Esophagus muscularis mucosa (tissue), 4 donors: ENCODE measurements around the gene AGTR1. TPM values are rescaled to one million over a fixed set of nuclear protein-coding genes. Genes with fewer than 3 reads are reported as not detected.

Experiments used
- DNase-seq: peaks from one replicate; pipeline ENCODE4 v3.0.0-alpha.2; 2017; ENCODE audit errors: extremely low spot score
- H3K27ac ChIP-seq, 4 donors: fragments of 200-600 bp; sonication (generic); replicated peaks in 1 of 4; 1 replicate in 3 of 4; 2 replicates in 1 of 4; pipeline ENCODE4 v1.5.1; 2016 to 2019; ENCODE audit warnings: mild to moderate bottlenecking in 1 of 4
- H3K27me3 ChIP-seq, 4 donors: fragments of 200-600 bp; sonication (generic); one replicate each; pipeline versions ENCODE4 v1.5.1 to v1.6.0; 2016 to 2019
- H3K36me3 ChIP-seq, 4 donors: fragments of 200-600 bp; sonication (generic); one replicate each; pipeline ENCODE4 v1.5.1; 2016 to 2019
- H3K4me1 ChIP-seq, 4 donors: fragments of 200-600 bp; sonication (generic); one replicate each; pipeline ENCODE4 v1.5.1; 2016 to 2019
- H3K4me3 ChIP-seq, 4 donors: fragments of 200-600 bp; sonication (generic); 1 replicate in 2 of 4; 2 replicates in 2 of 4; pipeline ENCODE4 v1.5.1; 2016 to 2019; ENCODE audit warnings: mild to moderate bottlenecking in 4 of 4, moderate library complexity in 1 of 4
- H3K9me3 ChIP-seq, 4 donors: fragments of 200-600 bp; sonication (generic); 1 replicate in 3 of 4; 2 replicates in 1 of 4; pipeline ENCODE4 v1.5.1; 2016 to 2019
- CTCF ChIP-seq, 3 experiments: fragments of 200-600 bp in 2 of 3; fragments of 450-650 bp in 1 of 3; sonication (generic) in 2 of 3; IDR thresholded peaks; one replicate each; pipeline ENCODE4 v1.5.1; 2017 to 2019; ENCODE audit warnings: antibody characterized with exemption in 3 of 3, mild to moderate bottlenecking in 2 of 3, moderate library complexity in 1 of 3
- EP300 ChIP-seq: sonication (generic); formaldehyde crosslinking; IDR thresholded peaks from one replicate; pipeline ENCODE4 v1.6.1; 2017; ENCODE audit warnings: antibody characterized with exemption
- POLR2A ChIP-seq: fragments of 450-650 bp; IDR thresholded peaks from one replicate; pipeline ENCODE4 v1.6.1; 2017; ENCODE audit warnings: antibody characterized with exemption, moderate library complexity, mild to moderate bottlenecking, low read depth
- POLR2AphosphoS5 ChIP-seq, 2 donors: sonication (generic); formaldehyde crosslinking; IDR thresholded peaks; one replicate each; pipeline ENCODE4 v1.6.1; 2017; ENCODE audit warnings: antibody characterized with exemption in 2 of 2
- WGBS: methylation state at CpG from one replicate; pipeline ENCODE4 v1.1.5; 2018; 5-methylcytosine and 5-hydroxymethylcytosine counted together
- intact Hi-C: fragments of 100-400 bp; cut with DNase I; formaldehyde crosslinking; loops from one replicate; pipeline ENCODE4 v1.15.1; 2023
- total RNA-seq, 4 donors: library from RNA; depleted of rRNA; stranded (reverse); fragments of >200 nt; gene quantifications; one replicate each; pipeline versions ENCODE4 v1.1.0 to v1.2.1, GENCODE V29; 2016

The AGTR1 gene
- total RNA-seq, 4 donors from 2014 or later, result 11.3 to 17.4 (median 14.4) TPM

- H3K27ac ChIP-seq, result no peak overlapping the region
- no peak for DNase-seq
- intact Hi-C loops, result no loop called here
- TF ChIP-seq POLR2AphosphoS5 (IDR thresholded peaks at IDR 0.05) (no peak), POLR2A (no peak)
- no peaks in the 10 kb centered on the region for H3K9me3 ChIP-seq
- H3K4me1 ChIP-seq, result no peaks in the 10 kb centered on the region
- H3K4me3 ChIP-seq, result no peak overlapping the region
- H3K27me3 ChIP-seq, result no peaks in the 10 kb centered on the region
- no peaks in the 10 kb centered on the region for H3K36me3 ChIP-seq
These were observed 57.9 kb downstream of the AGTR1 start for GRCh38 chr3:148755570-148755969.

GRCh38 chr3:148756311-148756710 is 58.6 kb downstream of the AGTR1 start:
- H3K27ac ChIP-seq, result no peak overlapping the region
- no peak for DNase-seq
- TF ChIP-seq CTCF (IDR thresholded peaks at IDR 0.05) (no peak), POLR2A (no peak), EP300 (no peak), POLR2AphosphoS5 (IDR thresholded peaks at IDR 0.05) (no peak)
- H3K36me3 ChIP-seq, result no peaks in the 10 kb centered on the region
- no peaks in the 10 kb centered on the region for H3K4me1 ChIP-seq
- H3K4me3 ChIP-seq, result no peak overlapping the region
- no peaks in the 10 kb centered on the region for H3K9me3 ChIP-seq
- H3K27me3 ChIP-seq, result no peaks in the 10 kb centered on the region
- WGBS, result 78% methylated on average over 4 of the region's 4 CpGs
- intact Hi-C loops, result no loop called here

GRCh38 chr3:148757238-148758215 is 59.8 kb downstream of the AGTR1 start:
- H3K4me1 ChIP-seq, result no peaks in the 10 kb centered on the region
- no peak for DNase-seq
- TF ChIP-seq POLR2A, result no peak
- no peak for TF ChIP-seq POLR2AphosphoS5 (IDR thresholded peaks at IDR 0.05)
- TF ChIP-seq CTCF (IDR thresholded peaks at IDR 0.05), result no peak
- TF ChIP-seq EP300, result no peak
- no peaks in the 10 kb centered on the region for H3K36me3 ChIP-seq
- WGBS, result 84% methylated on average over 12 of the region's 12 CpGs
- no peaks in the 10 kb centered on the region for H3K9me3 ChIP-seq
- H3K27ac ChIP-seq, result no peak overlapping the region
- intact Hi-C loops, result no loop called here
- H3K4me3 ChIP-seq, result no peak overlapping the region
- H3K27me3 ChIP-seq, result no peaks in the 10 kb centered on the region

DNA sequence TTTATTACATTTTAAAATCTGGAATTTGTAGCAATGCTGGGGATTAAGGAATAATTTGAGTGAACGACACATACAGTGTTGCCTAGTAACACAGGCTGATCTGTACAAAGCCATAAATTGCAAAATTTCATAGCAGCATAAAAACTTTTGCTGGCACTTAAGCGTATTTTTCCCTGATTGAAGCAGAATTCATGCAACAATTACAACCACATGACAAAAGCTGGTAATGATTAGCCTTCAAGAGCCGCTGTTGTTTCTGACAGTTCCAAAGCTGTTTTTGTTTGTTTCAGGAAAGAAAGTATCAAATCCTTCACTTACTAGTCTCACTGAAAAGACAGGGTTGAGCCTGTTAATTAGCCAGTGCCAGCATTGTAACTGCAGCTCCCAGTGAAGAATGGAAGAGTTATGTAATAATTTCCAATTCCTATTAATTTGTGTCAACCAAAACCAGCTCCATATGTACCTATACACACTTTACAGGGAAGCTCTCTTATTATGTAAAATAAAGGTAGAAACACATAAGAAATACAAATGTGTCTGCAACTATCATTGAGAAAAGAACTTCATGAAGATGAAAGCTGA is 60.7 kb downstream of the AGTR1 start:
- WGBS, result 64% methylated on average over 3 of the region's 3 CpGs
- Histone ChIP-seq H3K36me3 (no peaks in the 10 kb centered on the region), H3K27ac (no peak overlapping the region), H3K9me3 (no peaks in the 10 kb centered on the region), H3K27me3 (no peaks in the 10 kb centered on the region), H3K4me1 (no peaks in the 10 kb centered on the region), H3K4me3 (no peak overlapping the region)
- intact Hi-C loops, result no loop called here
- TF ChIP-seq CTCF (IDR thresholded peaks at IDR 0.05), result no peak
- no peak for TF ChIP-seq EP300
- no peak for TF ChIP-seq POLR2A
- TF ChIP-seq POLR2AphosphoS5 (IDR thresholded peaks at IDR 0.05), result no peak
- no peak for DNase-seq

DNA sequence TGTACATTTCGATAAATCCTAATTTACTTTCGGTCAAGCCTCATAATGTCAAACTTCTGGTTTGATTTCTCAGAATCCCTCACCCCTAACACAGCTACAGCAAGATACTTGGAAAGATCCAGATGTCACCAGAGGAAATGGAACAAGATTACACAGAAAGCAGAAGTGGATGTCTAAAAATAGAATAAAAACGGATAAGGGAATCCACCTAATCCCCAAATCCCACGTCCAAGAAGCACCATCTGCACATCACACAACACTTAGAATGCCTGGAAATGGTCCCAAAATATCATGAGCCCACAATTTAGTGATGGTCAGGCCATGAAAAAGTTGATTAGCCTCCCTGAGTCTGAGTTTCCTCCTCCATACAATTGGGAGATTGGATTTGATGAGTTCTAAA is 61.7 kb downstream of the AGTR1 start:
- no peak for TF ChIP-seq POLR2AphosphoS5 (IDR thresholded peaks at IDR 0.05)
- TF ChIP-seq CTCF (IDR thresholded peaks at IDR 0.05), result no peak
- no peak for TF ChIP-seq EP300
- TF ChIP-seq POLR2A, result no peak
- Histone ChIP-seq H3K4me3 (no peak overlapping the region), H3K27ac (no peak overlapping the region), H3K9me3 (no peaks in the 10 kb centered on the region), H3K4me1 (no peaks in the 10 kb centered on the region), H3K36me3 (no peaks in the 10 kb centered on the region), H3K27me3 (no peaks in the 10 kb centered on the region)
- WGBS, result 62% methylated on average over 4 of the region's 4 CpGs
- no peak for DNase-seq
- intact Hi-C loops, result no loop called here
